ENCODE measurements around the gene ORM2.
"Not testable (repeated sequence)": the region's sequence is repeated elsewhere in the genome, so short reads cannot be mapped to it uniquely, and the experiment has no call there.

ORM2 gene

DNA sequence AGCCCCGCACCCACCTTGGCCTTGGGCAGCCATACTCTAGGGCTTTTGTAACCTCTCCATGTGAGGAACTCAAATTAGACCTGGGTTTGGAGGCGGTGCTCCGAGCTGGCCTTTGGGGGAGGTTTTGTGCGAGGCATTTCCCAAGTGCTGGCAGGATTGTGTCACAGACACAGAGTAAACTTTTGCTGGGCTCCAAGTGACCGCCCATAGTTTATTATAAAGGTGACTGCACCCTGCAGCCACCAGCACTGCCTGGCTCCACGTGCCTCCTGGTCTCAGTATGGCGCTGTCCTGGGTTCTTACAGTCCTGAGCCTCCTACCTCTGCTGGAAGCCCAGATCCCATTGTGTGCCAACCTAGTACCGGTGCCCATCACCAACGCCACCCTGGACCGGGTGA, at the start of gene ORM2:
ORM2 (plus strand) TSS at position 245 of the 398 bp plus-strand sequence; CDS start at position 281, 36 bp downstream.
- not testable (repeated sequence) for H3K4me1 ChIP-seq (ENCODE audit: control insufficient read depth in 1 of 2, insufficient read depth in 2 of 2, low read length in 2 of 2); H3K27ac ChIP-seq (ENCODE audit: low read length); H3K27me3 ChIP-seq (ENCODE audit: low read depth, low read length)

DNA sequence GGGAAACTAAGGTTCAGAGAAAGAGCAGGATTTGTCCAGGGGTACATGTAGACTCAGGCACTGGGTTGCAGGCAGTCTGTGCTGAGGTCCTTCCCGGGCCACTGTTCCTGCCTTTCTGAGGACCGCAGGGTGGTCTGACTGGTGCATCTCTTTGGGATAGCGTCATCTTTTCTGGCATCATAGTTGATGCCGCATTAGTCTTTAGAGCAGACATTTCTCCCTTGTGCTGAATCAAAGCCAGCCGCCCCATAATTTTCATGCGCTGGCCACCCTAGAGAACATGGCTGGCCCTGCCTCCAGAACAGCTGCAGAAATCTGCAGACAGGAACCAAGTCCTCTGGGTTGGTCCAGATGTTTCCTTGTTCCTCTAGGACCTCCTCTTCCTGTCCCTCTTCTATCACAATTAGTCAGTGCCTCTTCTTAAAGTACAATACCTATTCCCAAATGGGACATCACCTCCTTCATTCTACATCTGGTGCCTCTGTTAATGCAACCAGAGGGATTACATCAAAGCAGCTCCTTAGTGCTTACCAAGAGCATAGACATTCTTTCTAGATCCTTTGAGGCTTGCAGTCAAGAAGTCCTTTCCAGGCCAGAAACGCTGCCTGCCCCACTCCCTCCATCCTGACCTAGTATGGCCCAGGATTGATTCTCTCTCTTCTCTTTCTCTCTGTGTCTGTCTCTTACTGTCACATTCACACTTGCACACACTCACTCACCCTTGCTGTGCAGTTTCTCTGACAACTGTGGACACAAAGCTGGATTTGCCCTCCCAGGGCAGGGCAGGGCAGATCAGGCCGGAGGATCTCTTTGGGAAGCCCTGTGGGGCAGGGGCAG, 48.8 kb upstream of the ORM2 start:
- no peaks in the 10 kb centered on the region for H3K9me3 ChIP-seq (ENCODE audit: control insufficient read depth in 1 of 2, low read length in 2 of 2)
- H3K27ac ChIP-seq (ENCODE audit: low read length) = no peak overlapping the region
- H3K36me3 ChIP-seq (ENCODE audit: control insufficient read depth in 1 of 2, insufficient read depth in 2 of 2, low read length in 2 of 2) = peaks cover 0 to 12% of the 10 kb centered on the region in 2 donors

More for the DNA sequence above, at the start of gene ORM2:
- H3K36me3 ChIP-seq (ENCODE audit: control insufficient read depth in 1 of 2, insufficient read depth in 2 of 2, low read length in 2 of 2); H3K4me3 ChIP-seq (ENCODE audit: low read depth in 1 of 2, low read length in 2 of 2); H3K9me3 ChIP-seq (ENCODE audit: control insufficient read depth in 1 of 2, low read length in 2 of 2): not testable (repeated sequence)

GRCh38 chr9:114281473-114282103, 48.1 kb upstream of the ORM2 start:
- Histone ChIP-seq H3K27me3 (ENCODE audit: low read depth, low read length) (no peaks in the 10 kb centered on the region), H3K9me3 (ENCODE audit: control insufficient read depth in 1 of 2, low read length in 2 of 2) (no peaks in the 10 kb centered on the region), H3K4me3 (ENCODE audit: low read depth in 1 of 2, low read length in 2 of 2) (no peak overlapping the region), H3K27ac (ENCODE audit: low read length) (no peak overlapping the region), H3K36me3 (ENCODE audit: control insufficient read depth in 1 of 2, insufficient read depth in 2 of 2, low read length in 2 of 2) (peaks cover 0 to 9% of the 10 kb centered on the region in 2 donors), H3K4me1 (ENCODE audit: control insufficient read depth in 1 of 2, insufficient read depth in 2 of 2, low read length in 2 of 2) (no peaks in the 10 kb centered on the region)

More for the DNA sequence above, 48.8 kb upstream of the ORM2 start:
- no peaks in the 10 kb centered on the region for H3K27me3 ChIP-seq (ENCODE audit: low read depth, low read length)
- no peaks in the 10 kb centered on the region for H3K4me1 ChIP-seq (ENCODE audit: control insufficient read depth in 1 of 2, insufficient read depth in 2 of 2, low read length in 2 of 2)
- no peak overlapping the region for H3K4me3 ChIP-seq (ENCODE audit: low read depth in 1 of 2, low read length in 2 of 2)

DNA sequence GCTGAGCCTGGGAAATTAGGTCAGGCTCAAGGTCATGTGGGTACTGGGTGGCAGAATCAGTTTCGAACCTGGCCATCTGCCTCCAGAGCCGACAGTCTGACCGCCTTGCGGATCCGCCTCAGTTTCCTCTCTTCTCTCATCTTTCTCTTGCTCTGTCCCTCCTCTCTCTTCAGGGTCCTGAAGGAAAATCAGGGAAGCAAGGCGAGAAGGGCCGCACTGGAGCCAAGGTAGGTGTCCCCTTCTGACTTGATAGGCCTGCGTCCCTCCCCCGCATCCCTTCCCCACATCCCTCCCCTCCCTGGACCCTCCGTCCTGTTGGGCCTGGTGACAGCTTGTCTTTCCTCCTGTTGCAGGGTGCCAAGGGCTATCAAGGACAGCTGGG, 47.6 kb upstream of the ORM2 start:
- Histone ChIP-seq H3K27me3 (ENCODE audit: low read depth, low read length) (no peaks in the 10 kb centered on the region), H3K4me1 (ENCODE audit: control insufficient read depth in 1 of 2, insufficient read depth in 2 of 2, low read length in 2 of 2) (no peaks in the 10 kb centered on the region), H3K27ac (ENCODE audit: low read length) (no peak overlapping the region), H3K4me3 (ENCODE audit: low read depth in 1 of 2, low read length in 2 of 2) (no peak overlapping the region), H3K9me3 (ENCODE audit: control insufficient read depth in 1 of 2, low read length in 2 of 2) (no peaks in the 10 kb centered on the region), H3K36me3 (ENCODE audit: control insufficient read depth in 1 of 2, insufficient read depth in 2 of 2, low read length in 2 of 2) (peaks cover 0 to 9% of the 10 kb centered on the region in 2 donors)

GRCh38 chr9:114282507-114282906, 47.2 kb upstream of the ORM2 start:
- Histone ChIP-seq H3K4me1 (ENCODE audit: control insufficient read depth in 1 of 2, insufficient read depth in 2 of 2, low read length in 2 of 2) (no peaks in the 10 kb centered on the region), H3K27me3 (ENCODE audit: low read depth, low read length) (no peaks in the 10 kb centered on the region), H3K9me3 (ENCODE audit: control insufficient read depth in 1 of 2, low read length in 2 of 2) (no peaks in the 10 kb centered on the region), H3K27ac (ENCODE audit: low read length) (no peak overlapping the region), H3K36me3 (ENCODE audit: control insufficient read depth in 1 of 2, insufficient read depth in 2 of 2, low read length in 2 of 2) (peaks cover 0 to 9% of the 10 kb centered on the region in 2 donors), H3K4me3 (ENCODE audit: low read depth in 1 of 2, low read length in 2 of 2) (no peak overlapping the region)

GRCh38 chr9:114282926-114283325, 46.7 kb upstream of the ORM2 start:
- no peak overlapping the region for H3K27ac ChIP-seq (ENCODE audit: low read length)
- peaks cover 0 to 9% of the 10 kb centered on the region in 2 donors for H3K36me3 ChIP-seq (ENCODE audit: control insufficient read depth in 1 of 2, insufficient read depth in 2 of 2, low read length in 2 of 2)
- no peaks in the 10 kb centered on the region for H3K4me1 ChIP-seq (ENCODE audit: control insufficient read depth in 1 of 2, insufficient read depth in 2 of 2, low read length in 2 of 2)

GRCh38 chr9:114283551-114284111, 46.0 kb upstream of the ORM2 start:
- no peaks in the 10 kb centered on the region for H3K4me1 ChIP-seq (ENCODE audit: control insufficient read depth in 1 of 2, insufficient read depth in 2 of 2, low read length in 2 of 2)
- H3K4me3 ChIP-seq (ENCODE audit: low read depth in 1 of 2, low read length in 2 of 2) = no peak overlapping the region
- no peak overlapping the region for H3K27ac ChIP-seq (ENCODE audit: low read length)
- no peaks in the 10 kb centered on the region for H3K9me3 ChIP-seq (ENCODE audit: control insufficient read depth in 1 of 2, low read length in 2 of 2)
- H3K27me3 ChIP-seq (ENCODE audit: low read depth, low read length) = no peaks in the 10 kb centered on the region
- H3K36me3 ChIP-seq (ENCODE audit: control insufficient read depth in 1 of 2, insufficient read depth in 2 of 2, low read length in 2 of 2) = peaks cover 0 to 9% of the 10 kb centered on the region in 2 donors

More at GRCh38 chr9:114282926-114283325, 46.7 kb upstream of the ORM2 start:
- no peaks in the 10 kb centered on the region for H3K27me3 ChIP-seq (ENCODE audit: low read depth, low read length)
- H3K4me3 ChIP-seq (ENCODE audit: low read depth in 1 of 2, low read length in 2 of 2) = no peak overlapping the region
- H3K9me3 ChIP-seq (ENCODE audit: control insufficient read depth in 1 of 2, low read length in 2 of 2) = no peaks in the 10 kb centered on the region

DNA sequence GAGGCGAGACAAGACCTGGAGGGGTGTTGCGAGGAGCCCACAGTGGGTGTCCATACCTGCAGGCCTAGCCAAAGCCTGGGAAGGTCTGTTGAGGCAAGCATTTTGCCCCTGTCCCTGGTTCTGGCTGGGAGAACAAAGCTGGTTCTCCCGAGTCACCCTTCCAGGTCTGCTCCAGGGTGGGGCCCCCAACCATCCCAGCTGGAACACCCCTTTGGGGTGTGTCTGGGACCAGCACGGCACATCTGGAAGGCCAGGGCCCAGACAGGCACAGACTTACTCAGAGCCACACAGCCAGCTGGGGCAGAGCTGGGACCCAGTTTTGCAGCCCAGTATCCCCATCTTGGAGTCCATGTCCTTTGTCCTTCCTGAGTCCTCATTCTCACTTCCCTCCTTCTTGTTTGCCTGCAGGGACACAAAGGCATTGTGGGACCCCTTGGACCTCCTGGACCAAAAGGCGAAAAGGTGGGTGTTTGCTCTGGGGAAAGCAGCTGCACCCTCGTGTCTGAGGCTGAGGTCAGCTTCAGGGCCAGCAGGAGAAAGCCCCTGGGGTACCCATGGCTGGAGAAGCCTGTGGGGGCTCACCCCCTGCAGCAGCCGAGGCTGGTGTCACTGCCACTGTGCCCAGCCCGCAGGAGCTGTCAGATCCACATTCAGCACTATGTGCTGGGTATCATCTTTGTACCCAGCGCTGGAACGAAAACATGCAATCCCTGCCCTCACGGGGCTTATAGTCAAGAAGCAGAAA, 45.2 kb upstream of the ORM2 start:
- no peak overlapping the region for H3K27ac ChIP-seq (ENCODE audit: low read length)
- H3K4me1 ChIP-seq (ENCODE audit: control insufficient read depth in 1 of 2, insufficient read depth in 2 of 2, low read length in 2 of 2) = no peaks in the 10 kb centered on the region
- no peaks in the 10 kb centered on the region for H3K9me3 ChIP-seq (ENCODE audit: control insufficient read depth in 1 of 2, low read length in 2 of 2)
- H3K36me3 ChIP-seq (ENCODE audit: control insufficient read depth in 1 of 2, insufficient read depth in 2 of 2, low read length in 2 of 2) = peaks cover 0 to 9% of the 10 kb centered on the region in 2 donors
- H3K27me3 ChIP-seq (ENCODE audit: low read depth, low read length) = no peaks in the 10 kb centered on the region
- no peak overlapping the region for H3K4me3 ChIP-seq (ENCODE audit: low read depth in 1 of 2, low read length in 2 of 2)

- no peak overlapping the region for H3K27ac ChIP-seq (ENCODE audit: low read length)
- no peaks in the 10 kb centered on the region for H3K27me3 ChIP-seq (ENCODE audit: low read depth, low read length)
- H3K36me3 ChIP-seq (ENCODE audit: control insufficient read depth in 1 of 2, insufficient read depth in 2 of 2, low read length in 2 of 2) = peaks cover 0 to 9% of the 10 kb centered on the region in 2 donors
- no peaks in the 10 kb centered on the region for H3K4me1 ChIP-seq (ENCODE audit: control insufficient read depth in 1 of 2, insufficient read depth in 2 of 2, low read length in 2 of 2)
- H3K9me3 ChIP-seq (ENCODE audit: control insufficient read depth in 1 of 2, low read length in 2 of 2) = no peaks in the 10 kb centered on the region
- no peak overlapping the region for H3K4me3 ChIP-seq (ENCODE audit: low read depth in 1 of 2, low read length in 2 of 2)
These were observed 44.4 kb upstream of the ORM2 start for GRCh38 chr9:114285166-114285867.

DNA sequence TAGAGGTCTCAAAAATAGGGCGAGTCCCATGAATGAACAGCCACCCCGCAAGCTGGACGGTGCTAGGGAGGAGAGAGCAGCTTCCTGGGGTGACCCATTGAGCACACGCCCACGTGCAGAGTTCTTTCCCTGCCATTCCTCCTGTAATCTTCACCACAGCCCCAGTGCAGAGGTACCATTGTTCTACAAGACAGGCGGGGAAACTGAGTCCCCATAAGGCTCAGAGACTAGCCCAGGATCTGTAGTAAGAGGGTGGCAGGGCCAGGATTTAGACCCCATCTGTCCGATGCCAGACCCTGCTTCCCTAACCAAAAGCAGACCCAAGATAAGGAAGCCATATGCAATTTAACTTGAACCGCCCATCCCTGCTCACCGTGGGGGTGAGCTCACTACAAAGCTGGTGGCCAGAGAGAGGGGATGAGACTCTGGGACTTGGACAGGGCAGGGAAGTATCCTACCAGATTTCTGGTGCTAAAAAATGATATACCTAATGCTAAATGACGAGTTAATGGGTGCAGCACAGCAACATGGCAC, 43.5 kb upstream of the ORM2 start:
- Histone ChIP-seq H3K9me3 (ENCODE audit: control insufficient read depth in 1 of 2, low read length in 2 of 2) (no peaks in the 10 kb centered on the region), H3K27ac (ENCODE audit: low read length) (no peak overlapping the region), H3K36me3 (ENCODE audit: control insufficient read depth in 1 of 2, insufficient read depth in 2 of 2, low read length in 2 of 2) (peaks cover 0 to 9% of the 10 kb centered on the region in 2 donors), H3K4me3 (ENCODE audit: low read depth in 1 of 2, low read length in 2 of 2) (no peak overlapping the region), H3K4me1 (ENCODE audit: control insufficient read depth in 1 of 2, insufficient read depth in 2 of 2, low read length in 2 of 2) (no peaks in the 10 kb centered on the region), H3K27me3 (ENCODE audit: low read depth, low read length) (no peaks in the 10 kb centered on the region)
